ENCODE data around the gene MTHFSD.

The MTHFSD gene

DNA sequence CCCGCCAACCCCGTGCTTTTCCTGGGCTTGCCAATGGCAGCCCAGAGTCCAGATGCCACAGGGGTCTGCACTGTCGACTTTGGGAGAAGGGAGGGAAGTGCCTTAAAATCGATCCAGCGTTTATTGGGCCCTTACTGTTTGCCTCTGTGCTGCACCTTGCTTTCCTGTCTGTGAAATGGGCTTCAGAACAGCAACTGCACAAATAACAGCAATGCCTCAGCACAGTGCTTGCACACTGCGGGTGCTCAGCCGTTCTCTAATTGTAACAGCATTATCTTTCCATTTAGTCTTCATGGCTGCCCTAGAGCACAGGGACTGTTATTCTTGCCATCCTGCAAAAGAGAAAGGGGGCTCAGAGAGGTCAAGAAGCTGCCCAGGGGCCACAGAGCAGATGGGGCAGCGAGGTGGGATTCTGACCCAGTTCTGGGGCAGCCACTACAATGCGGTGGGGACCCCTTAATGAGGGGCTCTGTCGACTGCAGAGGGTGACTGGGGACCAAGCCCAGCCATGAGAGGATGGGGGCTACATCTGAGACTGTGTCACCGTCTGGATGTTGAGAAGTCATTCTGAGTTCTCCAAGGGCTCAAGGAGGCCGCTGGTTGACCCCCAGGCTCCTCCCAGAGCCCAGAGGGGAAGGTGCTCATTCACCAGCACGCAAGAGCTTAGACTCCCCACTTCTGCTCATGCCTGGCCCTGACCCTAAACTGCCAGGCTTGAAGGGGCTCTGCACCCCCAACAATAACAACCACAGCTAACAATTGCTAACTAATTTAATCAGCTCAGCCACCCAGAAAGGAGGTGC lies 54.1 kb downstream of the MTHFSD start:
- DNase-seq, result no peak

DNA sequence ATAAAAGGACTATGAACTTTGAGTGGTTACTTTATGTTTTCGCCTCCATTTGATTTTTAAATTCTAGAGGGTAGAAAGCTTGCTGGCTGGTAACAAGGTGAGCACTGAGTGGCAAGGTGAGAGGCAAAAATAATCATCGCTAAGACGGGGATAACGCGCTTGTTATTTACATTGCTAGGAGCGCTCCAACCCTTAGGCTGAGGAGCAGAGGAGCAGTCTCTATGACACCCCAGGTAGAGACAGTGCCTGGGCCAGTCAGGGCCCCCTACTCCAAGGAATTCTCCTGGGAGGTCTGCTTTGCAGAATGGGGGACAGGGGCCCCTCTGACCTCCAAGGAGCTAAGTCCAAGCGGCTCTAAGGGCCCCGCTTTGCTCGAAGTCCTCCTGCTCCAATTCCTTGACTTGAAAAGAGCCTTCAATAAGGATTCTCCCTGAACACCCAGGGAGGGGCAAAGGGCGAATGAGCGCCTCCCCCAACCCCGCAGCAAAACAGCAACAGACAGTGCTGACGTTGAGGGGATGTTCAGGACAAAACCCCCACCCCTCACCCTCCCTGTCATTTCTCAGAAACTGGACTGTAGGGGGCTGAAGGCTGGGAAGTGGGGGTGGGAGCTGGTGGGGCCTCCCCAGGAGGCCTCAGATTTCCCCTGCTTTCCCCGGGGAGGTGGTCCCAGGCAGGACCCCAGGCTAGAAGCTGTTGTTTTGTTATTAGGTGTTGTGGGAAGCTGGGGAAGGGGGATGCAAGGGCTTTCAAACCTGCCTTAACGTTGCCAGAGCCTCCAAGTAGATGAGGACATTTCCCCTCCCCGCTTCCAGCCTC lies 54.9 kb downstream of the MTHFSD start:
- DNase-seq, result no peak

DNA sequence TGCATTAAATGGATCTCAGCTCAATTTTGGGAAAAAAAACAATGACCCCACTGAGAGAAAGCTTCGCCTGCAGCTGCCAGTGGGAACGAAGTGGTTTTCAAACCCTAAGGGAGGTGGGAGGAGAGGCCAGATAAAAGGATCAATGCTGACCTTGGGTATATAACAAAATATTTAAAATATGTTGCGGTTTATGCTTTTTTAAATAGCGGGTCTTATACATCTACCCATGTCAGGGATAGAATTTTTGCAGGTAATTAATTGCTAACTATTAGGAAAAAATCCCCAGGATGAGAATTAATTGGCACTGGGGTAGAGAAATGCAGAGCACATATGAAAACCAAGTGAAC lies 55.6 kb downstream of the MTHFSD start:
- no peak for DNase-seq

DNA sequence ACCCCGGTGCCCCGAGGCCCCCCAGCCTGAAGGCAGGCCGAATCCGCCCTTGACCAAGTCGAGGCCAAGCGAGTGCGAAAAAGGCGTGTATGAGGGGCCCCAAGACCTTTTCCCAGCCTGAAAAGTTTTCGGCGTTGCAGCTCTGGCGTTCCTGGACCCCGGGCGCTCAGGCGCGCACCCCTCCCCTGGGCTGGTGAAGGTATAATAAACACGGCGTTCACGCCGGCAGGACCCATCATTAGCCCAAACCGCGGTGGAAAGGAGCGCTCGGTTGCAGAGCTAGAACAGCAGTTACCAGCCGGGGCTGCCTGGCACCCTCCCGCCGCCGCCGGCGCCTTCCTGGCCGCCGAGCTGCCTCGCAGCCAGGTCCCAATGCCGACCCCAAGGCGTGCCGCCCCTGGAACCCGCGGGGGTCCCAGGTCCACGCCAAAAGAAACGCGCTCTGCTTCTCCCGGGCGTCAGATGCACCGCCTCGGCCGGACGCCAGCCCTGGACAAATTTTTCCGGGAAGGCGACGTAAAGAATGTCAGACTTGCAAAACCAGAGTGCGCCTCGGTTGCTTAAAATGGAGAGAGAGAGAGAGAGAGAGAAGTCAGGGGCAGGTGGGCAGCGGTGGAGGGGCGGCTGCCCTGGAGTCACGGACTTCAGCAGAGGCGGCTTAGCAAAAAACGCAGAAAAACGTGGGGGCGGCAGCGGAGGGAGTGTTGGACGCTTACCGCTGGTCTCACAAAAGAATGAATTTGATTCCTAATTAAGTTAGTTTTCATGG lies 56.2 kb downstream of the MTHFSD start:
- no peak for DNase-seq

DNA sequence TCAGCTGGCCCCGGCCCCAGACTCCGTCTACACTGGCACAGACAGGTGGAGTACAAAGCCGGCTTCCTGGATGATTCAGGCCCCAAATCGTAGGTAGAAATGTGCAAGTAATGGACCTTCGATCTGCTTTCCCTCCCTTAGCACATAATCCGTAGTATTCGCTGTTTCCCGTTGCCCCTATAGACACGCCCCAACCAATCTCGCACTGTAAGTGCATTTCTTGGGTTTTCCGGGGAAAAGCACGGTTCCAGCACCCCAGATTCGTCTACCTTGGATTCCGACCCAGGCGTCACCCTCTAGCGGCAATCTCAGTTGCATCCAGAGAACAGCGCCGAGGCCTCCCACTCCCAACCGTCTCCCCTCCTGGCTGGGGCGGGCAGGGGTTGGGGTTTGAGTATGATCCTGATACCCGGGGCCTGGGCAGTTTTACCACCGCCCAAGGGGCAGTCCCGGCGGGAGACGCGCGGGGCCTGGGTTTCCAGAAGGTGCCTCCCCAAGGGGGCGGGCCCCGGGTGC lies 56.8 kb downstream of the MTHFSD start:
- no peak for DNase-seq

DNA sequence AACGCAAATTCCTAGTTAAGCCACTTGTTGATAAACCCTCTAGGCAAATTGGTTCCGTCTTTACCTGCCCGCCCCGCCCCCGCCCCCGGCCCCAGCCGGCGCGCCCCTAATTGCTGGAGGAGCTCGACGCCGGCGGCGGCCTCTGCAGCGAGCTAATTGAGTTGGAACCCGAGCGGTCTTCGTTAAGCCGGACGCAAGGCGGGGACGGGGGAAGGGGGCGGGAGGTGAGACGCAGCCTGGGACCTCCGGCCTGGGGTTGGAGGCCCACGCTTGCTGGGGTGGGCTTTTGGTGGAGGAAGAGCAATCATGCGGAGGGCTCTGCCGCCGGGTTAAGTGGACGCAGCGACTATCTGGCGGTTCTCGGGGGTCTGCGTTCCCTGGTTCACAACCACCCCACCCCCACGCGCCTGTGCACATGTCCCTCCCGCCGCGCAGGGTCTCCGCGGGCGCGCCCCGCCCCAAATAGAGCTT lies 57.4 kb downstream of the MTHFSD start:
- DNase-seq, result no peak

DNA sequence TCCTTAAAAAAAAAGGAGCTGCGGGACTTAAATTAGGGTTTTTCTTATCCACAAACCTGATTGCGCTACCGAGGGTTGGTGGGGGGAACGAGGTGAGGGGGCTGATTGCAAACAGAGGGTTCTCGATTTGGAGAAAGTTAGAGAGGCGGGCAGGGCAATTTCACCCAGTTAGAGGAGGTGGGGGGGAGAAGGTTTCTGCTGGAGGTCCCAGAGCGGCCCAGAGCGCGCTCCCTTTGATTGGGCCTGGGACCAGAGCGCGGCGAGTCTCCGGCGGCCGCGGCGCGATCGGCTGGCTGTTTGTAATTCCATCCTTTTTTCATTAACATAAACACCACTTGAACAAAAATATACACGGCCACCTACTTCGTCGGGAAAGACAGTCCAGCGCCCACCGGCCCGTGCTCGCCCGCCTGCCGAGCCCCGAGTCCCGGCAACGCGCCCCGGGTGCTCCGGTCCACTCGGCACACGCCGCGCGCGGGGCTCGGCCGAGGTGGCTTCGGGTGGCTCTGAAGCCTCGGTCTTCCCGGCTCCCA lies 58.0 kb downstream of the MTHFSD start:
- no peak for DNase-seq

DNA sequence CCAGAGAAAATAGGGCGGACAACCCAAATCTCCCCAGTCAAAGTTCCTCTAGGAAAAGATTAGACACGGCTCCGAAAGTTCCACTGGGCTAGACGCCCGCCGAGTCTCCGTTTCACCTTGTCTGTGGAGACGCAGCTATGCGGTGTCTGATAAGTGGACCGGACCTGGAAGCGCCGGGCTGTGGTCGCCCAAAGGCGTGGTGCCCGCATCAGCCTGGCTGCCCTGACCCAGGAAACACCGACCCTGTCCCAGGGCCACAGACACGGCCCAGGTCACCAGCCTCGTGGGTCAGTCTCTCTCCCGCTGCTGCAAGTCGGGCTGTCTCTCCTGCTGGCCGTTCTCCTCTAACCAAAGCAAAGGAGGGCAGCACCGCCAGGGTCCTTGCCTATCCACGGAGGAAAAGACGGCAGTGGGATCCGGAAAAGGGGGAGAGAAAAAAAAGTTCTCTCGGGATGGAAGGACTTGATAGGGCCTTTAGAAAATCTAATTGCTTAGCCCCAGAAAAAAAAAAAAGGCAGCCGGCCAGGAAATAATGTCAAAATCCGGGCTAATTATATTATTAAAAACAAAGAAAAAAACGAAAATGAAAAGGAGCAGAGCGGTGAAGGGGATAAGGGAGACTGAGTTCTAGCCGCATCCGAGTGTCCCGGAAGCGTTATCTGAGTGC lies 58.6 kb downstream of the MTHFSD start:
- no peak for DNase-seq

DNA sequence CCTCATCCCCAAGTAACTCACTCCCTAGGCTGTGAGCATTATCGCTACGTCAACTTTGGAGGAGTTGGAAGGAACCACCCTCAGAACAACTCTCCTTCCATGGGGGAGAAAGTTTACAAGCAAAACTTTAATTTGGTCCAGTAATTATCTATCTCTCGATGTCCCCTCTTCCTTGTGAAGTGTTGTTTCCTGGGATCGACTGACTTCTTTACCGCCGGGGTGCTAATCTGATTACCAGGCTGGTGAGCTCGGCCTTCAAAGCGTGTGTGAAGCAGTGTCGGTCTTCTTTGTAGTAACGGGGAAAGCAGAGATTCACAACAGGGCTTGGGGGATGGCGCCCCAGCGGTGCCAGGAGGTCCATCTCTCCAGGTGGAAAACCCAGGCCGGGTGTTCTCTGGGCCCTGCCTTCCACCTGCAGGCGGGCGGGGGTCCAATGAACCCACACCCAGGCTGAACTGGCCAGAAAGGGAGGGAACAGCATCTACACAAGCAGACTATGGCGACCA lies 59.2 kb downstream of the MTHFSD start:
- DNase-seq, result no peak

DNA sequence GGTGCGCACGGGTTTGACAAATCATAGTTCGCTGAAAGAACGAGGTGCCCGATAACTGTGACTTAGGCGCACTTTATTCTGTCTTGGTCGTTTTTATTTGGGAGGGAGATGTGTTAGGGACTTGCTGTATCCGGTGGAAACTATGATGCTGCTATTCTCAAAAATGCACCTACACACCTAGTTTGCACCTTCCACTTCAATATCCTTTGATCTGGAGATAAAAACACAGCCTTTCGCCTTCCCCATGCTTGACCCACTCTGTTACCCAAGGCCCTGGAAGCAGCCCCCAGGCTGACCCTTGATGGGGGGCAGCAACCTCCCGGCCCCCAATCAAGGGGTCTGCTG lies 59.7 kb downstream of the MTHFSD start:
- no peak for DNase-seq

DNA sequence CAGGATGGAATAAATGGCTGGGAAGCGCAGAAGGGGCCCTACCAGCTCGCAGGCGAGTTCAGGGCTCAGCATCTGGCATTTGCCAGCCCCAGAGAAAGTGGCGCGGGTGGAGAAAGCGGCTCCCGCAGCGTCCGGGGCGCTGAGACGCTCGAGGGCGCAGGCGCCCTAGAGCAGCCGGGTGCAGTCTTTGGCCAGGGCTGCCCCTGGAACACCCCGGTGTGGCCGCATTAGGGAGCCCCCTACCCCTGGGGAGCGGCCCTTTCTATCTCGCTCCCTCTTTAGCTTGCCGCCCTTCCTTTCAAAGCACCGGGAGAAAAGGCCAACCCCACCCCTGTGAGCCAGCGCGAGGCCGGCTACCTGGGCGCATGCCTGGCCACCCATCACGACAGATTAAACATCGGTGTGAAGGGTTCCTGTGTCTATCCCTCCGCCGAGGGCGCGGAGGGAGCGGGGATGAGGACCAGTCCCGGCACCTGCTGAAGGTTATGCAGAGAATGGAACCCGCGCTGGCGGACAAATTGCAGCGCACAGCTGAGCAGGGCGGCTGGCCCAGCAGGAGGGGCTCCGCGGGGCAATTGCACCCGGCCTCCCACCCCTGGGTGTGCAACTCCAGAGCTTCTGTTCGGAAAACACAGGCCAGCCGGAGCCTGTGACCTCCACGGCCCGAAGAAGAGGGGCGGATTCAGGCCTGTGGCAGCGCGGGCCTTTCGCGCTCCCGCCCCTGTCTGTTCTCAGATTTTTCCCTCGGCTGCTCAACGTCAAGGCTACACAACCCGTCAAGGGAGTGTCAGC lies 60.3 kb downstream of the MTHFSD start:
- no peak for DNase-seq

DNA sequence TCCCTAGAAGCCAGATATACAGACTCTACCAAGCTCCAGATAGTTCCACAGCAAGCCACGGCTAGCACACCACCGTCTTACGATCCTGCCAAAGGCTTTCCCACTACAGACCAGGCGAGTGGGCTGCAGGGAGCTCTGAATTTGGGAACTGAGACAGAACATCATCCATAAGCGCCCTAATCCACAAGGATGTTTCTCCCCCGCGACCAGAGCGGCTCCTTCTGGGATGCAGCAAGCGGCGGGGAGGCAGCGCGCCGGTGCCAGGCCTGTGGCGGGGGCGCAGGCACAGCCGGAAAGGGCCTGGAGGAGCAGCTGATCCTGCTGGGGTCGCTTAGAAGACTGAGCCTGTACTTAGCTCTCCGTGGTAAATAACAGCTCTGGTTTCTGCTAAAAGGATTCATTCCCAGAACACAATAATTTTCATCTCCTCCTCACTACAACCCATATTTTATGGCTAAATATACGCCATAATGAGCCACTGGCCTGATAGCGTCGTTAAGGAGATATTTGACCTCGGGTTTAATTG lies 60.9 kb downstream of the MTHFSD start:
- no peak for DNase-seq

DNA sequence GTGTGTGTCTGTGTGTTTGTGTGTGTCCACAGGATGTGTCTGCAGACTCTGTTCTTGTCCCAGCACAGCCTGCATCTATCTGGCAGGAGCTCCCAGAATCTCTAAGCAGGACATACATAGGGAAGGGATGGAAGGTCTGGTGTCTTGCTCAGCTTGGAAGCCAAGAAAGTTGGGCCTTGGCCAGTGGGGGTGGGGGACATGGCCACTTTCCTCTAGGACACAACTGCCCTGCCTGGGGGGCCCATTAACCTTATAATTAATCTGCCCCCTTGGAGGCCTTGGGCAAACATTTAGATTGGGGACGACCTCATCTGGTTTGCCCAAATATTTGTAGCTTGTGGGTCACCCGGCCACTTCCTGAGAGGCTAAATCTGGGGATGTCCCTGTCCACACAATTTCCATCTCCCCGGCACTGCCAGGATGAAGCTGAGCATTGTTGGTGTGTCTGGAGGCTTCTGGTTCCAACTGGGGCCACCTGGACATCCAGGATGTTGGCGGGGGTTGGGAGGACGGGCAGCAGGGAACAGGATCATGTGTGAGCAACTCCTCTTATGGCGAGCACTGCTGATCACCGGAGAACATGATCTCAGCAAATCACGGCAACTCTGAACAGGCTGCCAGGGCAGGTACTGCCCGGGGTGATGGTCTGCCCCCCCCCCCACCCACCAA lies 61.9 kb downstream of the MTHFSD start:
- no peak for DNase-seq

DNA sequence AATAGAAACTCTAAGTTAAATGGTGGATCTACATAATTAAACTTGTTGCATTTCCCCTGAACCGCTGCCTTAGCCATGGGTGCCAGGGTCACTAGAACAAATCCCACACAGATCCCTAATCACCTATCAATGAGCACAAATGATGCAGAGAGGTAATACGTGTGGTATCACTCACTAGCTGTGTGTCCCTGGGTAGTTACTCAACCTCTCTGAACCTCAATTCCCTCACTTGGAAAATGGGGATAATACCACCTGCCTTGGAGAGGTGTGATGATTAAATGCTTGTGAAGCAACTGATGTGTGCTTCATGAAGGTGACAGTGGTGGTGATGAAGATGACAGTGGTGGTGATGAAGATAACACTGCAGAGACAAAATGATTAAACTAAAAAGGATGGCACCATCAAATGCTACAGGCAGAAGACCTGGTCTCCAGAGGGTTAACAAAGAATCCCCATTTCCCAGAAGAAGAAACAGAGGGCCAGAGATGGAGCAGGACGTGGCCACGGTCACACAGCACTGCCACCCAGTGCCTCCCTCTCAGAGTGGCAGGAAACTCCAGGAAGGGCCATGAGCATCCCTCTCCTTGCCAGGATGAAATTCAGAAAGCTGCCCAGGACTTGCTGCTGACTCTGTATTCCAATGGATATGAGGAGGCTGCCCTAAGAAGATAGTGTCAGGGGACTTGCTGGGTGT lies 62.6 kb downstream of the MTHFSD start:
- DNase-seq, result no peak

DNA sequence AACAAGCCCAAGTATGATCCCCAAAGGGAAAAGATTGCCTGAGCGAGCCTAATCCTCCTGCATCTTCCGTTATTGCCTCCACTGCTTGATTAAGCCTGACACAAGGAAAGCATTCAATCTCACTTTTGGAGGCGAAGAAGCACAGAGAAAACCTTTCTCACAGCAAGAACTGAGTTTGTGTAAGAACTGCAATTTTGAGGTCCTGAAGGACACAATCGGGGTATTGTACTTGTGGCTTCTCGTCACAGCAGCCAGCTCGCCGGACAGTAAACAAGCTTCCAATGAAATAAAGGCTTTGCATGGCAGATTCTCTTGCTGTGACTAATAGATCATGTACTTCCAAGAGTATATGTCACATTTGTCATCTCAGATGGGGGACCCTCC lies 63.4 kb downstream of the MTHFSD start:
- no peak for DNase-seq

DNA sequence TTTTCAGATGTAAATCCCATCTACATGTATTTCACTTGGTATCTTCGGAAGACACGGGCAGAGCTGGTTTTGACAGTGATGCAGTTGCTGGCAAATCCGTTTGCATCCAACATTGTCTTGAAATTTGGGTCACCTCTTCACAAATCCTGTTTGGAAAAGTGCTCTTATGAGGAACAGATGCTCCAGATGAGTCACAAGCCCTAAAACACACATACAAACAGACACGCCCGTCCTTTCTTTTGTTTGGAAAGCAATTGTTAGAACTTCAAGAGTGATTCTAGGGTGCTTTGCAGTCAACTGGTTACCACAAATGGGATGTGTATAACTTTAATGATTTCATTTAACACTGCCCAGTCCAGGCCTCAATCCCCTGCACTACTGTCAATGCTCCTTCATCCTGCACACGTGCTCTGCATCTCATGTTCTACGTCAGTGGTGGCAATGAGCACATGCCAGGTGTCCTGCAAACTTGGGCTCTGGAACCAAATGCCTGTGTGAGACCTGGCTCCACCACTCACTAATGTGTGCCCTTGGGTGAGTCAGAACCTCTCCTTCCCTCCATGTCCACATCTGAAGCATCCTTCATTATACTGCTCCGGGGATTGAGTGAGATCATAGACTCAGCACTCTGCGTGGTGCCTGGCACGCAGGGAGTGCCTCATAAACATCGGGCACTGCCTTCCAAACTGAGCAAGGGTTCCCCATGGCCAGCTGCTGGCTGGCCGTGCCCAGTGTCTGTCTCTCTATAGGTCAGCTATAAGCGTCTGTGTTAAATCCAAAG lies 64.0 kb downstream of the MTHFSD start:
- DNase-seq, result no peak

DNA sequence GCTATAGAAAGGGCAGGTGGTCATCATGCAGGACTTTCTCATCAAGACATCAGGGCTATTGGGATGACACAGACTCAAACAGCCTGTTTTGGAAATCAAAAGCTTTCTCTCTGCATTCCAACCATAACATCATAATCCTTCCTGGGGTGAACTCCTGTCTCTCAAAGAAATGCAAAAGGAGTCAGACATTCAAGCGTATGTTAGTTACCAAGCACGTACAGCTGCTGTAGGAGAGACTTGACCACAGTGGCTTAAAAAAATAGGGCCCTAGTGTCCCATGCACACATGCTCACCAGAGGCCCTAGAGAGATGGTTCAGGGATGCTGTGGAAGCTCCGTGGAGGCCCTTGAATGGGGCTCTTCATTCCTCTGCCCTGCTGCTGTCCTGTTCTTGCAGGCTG lies 69.3 kb downstream of the MTHFSD start:
- no peak for DNase-seq

DNA sequence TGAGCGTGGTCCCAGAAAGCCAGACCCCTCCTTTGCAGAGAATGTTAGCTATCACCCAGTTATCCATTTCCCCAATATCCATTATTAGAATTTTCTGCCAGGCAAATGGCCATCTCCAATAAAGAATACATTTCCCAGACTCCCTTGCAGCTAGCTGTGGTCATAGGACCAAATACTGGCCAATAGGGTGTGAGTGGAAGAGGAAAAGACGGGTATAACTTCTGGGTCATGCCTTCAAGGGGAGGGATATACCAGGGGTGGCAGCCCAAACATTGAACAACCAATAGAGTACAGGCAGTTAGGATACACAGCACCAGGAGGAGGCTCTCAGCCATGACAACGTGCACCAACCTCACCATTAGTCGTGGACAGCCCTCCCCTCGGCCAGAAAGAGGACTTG lies 70.8 kb downstream of the MTHFSD start:
- no peak for DNase-seq

DNA sequence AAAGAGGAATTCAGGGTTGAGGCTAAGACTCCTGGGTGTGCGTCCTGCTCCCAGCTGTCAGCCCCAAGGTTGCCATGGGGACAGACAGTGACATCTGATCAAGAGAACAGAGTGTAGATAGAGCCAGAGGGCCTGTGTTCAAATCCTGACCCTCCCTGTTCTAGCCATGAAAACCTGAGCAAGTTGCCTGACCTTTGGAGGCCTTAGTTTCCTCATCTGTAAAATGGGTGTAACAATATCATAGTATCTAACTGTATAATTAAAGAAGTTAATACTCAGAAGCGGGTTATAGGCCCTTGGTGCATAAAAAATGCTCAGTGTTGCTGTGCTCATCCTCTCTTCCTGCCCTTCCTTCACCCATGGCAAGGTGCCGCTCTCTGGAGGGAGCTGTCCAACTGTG lies 73.4 kb downstream of the MTHFSD start:
- no peak for DNase-seq
